Suppressor macrophage treated with lipopolysaccharide for 4 hours (primary cell): Measurements from ENCODE around the gene NOXO1.
"Not testable (repeated sequence)": the region's sequence is repeated elsewhere in the genome, so short reads cannot be mapped to it uniquely, and the experiment has no call there.

ENCODE experiments used
- DNase-seq: peaks from one replicate; pipeline ENCODE4 v3.0.0-alpha.2; 2020

NOXO1 gene

DNA sequence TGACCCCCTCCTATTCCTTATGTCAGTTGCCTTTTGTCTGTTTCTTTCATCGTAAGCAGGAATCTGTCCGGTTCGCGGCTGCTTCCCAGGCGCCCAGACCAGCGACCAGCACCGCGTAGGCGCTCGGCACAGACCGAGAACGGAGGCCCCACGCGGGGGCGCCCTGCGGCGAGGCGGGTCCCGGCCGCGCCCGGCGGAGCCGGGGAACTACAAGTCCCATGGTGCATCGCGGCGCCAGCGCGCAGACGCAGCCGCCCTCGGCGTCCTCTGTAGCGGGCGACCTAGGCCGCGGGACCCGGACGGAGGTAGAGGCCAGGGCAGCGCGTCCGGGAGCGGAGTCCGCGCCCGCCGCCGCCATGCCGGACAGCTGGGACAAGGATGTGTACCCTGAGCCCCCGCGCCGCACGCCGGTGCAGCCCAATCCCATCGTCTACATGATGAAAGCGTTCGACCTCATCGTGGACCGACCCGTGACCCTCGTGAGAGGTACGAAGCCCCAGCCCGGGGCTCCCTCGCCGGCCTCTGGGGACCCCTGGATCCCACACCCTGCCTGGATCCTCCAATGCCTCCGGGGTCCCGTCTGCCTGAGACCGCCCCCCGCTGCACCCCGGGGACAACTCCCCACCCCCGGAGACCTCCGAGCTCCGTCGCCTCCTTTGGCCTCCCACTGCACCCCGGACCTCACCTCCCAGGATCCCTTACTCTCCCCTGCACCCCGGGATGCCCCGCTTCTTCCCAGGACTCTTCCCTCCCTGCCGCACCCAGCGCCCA, 21.8 kb downstream of the NOXO1 start, which contains the start of gene NDUFB10:
Gene NDUFB10 (plus strand): TSS at position 270 of the 771 bp plus-strand sequence. CDS start 87 bp downstream, at position 357.
- DNase-seq: peak; percentile 96

- DNase-seq: no peak
Observed at GRCh38 chr16:1958715-1959268, 22.5 kb downstream of the NOXO1 start.

- DNase-seq: not testable (repeated sequence)
Observed at GRCh38 chr16:1958143-1958491, 23.2 kb downstream of the NOXO1 start.

- DNase-seq: not testable (repeated sequence)
Observed at GRCh38 chr16:1957434-1958142, 23.7 kb downstream of the NOXO1 start.

- no peak for DNase-seq
Observed at GRCh38 chr16:1953734-1954133, 27.5 kb downstream of the NOXO1 start.

GRCh38 chr16:1950559-1950958, 30.7 kb downstream of the NOXO1 start:
- no peak for DNase-seq

DNA sequence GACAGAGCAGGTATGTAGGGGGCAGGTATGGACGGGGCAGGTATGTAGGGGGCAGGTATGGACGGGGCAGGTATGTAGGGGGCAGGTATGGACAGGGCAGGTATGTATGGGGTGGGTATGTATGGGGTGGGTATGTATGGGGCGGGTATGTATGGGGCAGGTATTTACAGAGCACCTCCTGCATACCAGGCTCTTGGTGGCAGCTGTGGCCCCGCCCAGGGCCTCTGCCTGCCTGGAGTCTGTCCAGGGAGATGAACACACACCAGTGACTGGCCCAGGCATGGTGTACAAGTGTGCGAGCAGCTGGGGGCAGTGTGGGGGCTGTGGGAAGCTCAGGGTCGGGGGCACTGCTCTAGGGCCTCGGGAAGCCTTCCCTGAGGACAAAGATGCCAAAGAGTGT, 31.2 kb downstream of the NOXO1 start:
- DNase-seq: no peak

DNA sequence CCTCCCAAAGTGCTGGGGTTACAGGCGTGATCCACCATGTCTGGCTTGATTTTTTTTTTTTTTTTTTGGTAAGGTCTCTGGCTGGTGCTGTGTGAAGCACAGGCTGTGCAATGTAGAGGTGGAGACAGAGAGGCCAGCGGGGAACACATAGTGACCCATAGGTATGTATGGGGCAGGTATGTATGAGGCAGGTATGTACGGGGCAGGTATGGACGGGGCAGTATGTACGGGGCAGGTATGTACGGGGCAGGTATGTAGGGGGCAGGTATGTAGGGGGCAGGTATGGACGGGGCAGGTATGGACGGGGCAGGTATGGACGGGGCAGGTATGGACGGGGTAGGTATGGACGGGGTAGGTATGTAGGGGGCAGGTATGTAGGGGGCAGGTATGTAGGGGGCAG, 31.8 kb downstream of the NOXO1 start:
- DNase-seq: no peak

DNA sequence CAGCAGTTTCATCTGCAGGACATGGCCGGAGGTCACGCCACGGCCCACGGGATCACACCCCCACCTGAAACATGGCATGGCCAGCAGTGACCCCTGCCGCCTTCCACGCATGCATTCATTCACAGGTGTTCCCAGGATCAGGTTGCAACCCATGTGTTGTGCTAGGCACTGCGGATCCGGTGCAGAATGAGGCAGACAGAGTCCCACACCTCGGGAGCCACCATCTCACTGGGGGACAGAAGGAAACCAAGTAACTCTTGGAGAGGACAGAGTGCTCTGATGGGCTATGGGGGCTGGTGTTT, 33.9 kb downstream of the NOXO1 start:
- DNase-seq: no peak

DNA sequence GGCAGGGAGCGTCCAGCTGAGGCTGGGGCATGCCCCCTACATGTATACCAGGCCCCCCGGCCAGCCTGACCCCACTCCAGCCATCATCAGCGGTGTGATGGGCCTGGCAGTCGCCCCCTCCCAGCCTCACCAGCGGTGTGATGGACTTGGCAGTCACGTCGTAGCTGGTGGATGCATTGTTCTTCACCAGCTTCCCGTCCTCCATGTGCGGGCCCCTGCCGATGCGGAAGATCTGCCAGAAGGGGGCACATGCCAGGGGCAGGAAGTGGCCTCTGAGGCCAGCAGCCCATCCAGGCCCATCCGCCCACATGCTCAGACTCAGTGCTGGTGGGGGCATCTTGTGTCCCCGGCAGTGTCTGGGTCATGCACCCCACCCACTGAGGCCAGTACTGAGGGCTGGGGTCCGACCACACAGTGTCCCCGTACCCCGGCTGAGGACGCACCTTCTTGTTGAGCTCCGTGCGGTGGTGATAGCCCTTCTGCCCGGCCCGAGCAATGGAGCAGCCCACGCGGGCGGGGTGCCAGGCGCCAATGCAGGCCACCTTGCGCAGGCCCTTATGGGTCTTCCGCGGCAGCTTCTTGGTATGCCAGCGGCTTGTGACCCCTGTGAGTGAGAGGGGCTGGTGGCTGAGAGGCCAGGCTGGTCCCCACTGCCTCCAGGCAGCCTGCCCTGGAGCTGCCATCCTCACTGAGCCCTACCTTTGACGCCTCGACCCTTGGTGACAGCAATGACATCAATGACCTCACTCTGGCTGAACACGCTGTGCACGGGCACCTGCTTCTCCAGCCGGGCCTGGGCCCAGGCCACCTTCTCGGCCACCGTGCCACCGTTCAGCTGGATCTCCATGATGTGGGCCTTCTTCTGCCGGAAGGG, 34.5 kb downstream of the NOXO1 start:
- no peak for DNase-seq

GRCh38 chr16:1945559-1946391, 35.5 kb downstream of the NOXO1 start:
- no peak for DNase-seq

- no peak for DNase-seq
Observed at GRCh38 chr16:1944612-1945199, 36.6 kb downstream of the NOXO1 start.

GRCh38 chr16:1942810-1943726, 38.2 kb downstream of the NOXO1 start, which contains the start of gene MSRB1:
Gene MSRB1 (minus strand): TSS chr16:1943199. CDS start chr16:1943156, 43 bp downstream.
- DNase-seq: peak; percentile 100

DNA sequence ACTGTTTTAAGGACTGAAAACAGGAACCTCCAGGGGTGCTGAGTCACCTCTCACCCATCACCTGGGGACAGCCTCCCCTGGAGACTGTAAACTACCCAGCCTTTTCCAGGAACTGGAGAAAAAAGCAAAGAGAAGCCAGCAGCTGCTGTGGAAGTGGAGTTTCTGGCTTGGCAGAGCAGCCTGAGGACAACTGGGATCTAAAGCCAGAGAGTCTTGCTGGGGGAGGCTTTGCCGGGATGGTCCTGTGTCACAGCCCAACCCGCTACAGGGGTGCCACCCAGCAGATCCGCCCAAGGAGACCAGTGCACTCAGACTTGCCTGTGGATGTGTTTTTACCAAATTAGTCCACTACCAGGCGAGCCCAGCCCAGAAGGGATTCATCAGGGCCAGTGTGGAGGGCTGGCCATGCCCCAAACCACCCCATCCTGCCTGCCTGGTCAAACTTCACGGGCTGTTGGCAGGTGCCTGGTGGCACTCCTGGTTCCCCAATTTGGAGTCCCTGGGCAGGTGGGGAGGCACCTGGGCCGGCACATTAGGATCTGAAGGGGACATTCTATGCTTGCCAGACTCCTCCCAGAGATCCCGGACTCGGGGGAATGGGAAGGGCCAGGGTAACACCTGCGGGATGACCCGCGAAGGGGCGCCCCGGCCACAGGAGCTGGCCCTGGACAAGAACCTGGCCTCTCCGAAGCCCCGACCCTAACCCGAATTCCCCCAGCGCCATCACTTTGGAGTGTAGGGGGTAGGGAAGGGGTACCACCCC, 39.0 kb downstream of the NOXO1 start:
- DNase-seq: peak; percentile 43

DNA sequence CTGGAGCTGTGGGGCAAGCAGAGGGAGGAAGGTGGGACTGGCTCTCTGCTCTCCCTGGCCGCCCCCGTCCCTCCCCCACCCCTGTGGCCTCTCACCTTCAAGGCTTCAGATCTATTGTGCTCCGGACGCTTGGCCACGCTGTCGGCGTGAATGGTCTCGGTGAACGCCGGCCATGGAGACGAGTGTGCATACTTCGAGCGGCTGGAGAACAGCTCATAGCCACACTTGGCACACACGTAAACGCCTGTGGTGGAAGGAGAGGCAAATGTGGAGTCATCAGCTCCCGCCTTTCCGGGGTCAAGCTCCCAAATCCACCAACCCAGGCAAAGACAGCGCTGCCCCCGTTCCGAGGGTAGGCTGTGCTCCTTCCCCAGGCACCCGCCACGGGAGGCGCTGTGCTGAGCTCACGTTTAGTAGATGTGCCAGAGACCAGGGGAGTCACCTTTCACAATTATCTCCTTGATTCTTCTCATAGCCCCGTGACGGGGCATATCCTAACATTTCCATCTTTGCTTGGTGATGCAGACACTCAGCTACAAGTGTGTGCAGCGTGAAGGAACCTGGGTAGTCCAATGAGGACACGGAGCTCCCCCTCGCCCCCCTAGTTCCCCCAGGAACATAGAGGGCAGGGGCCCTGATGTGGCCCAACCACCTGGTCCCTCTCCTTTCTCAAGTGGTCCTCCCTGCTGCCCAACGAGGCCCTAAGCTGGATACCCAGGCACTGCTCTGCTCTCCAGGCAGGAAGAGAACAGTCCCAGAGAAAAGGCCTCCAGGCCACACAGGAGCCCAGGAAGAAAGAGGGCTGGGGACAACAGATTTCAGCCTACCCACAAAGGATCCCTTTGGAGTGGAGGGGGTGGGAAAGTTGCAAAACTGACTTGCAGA, 39.9 kb downstream of the NOXO1 start:
- no peak for DNase-seq

GRCh38 chr16:1940273-1941161, 40.8 kb downstream of the NOXO1 start:
- DNase-seq: no peak

- DNase-seq: not testable (repeated sequence)
Observed at GRCh38 chr16:1939833-1940232, 41.4 kb downstream of the NOXO1 start.

DNA sequence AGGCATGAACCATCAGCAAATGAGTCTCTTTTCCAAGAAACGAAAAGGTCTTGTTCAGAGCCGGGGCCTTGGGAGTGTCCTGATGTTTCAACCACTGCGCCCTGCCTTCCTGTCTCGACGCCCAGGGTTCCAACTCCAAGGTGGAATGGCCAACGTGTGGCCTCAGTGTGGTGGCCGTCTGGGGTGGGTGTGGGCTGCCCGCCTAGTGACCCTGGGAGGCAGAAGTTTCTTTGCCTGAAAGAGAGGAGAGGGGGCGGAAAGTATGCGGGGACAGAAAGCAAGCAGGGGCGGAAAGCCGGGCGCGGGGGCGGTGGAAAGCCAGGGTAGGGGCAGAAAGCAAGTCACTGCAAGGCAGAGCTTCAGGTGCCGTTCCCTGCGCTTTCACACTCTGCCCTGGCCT, 42.4 kb downstream of the NOXO1 start:
- DNase-seq: no peak
